ENCODE measurements around the gene GTPBP3.

DNA sequence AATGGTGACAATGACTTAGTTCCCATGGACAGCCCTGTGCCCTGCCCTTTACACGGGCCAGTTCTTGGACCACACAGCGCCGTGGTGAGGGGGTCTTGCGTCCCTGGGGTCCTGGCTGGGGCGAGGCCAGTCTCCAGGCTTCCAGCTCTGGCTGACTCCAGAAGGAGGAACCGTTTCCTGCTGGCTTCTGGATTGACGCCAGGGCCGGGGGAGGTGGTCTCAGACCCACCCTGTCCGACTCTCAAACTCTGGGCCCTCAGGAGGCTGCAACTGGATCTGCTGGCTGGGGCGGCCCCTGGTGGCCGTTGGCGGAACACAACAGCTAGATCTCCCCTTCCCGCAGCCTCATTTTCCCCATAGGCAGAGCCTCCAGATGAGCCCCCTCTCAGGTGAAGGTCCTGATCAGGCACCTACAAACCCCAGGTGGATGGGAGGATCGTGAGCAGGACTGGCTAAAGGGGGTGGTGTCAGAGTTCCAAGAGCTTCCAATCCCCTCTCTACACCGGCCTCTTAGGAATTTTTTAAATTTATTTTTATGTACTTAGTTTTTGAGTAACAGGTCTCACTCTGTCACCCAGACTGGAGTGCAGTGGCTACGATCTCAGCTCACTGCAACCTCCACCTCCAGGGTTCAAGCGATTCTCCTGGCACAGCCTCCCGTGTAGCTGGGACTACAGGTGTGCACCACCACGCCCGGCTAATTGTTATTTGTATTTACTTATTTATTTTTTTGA, 48.7 kb downstream of the GTPBP3 start:
- TF ChIP-seq CTCF (IDR thresholded peaks at IDR 0.05) (peak; percentile 68 to 91 (median 78)), POLR2A (IDR thresholded peaks at IDR 0.05) (no peak)

Measured in thyroid gland (tissue), 4 donors.